ENCODE results near the gene USP40.

USP40 gene

DNA sequence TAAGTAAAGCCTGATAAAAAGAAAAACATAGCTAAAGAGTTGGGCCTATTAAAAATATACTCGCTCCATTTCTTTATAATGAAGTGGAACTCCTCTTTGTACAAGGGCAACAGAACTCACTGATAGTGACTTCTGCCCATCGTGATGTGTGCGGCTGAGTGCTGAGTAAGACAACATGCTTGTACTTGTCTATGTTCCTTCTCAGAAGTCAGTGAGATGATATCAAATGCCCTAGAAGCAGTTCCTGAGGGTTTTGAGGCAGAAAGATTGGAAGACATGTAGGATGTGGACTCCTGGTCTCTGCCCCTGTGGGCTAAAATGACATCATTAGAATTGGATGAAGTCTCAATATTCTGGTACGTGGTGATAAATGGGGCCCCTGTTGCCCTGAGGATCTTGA is 73.8 kb downstream of the USP40 start:
- DNase-seq (ENCODE audit: low read depth), result no peak

DNA sequence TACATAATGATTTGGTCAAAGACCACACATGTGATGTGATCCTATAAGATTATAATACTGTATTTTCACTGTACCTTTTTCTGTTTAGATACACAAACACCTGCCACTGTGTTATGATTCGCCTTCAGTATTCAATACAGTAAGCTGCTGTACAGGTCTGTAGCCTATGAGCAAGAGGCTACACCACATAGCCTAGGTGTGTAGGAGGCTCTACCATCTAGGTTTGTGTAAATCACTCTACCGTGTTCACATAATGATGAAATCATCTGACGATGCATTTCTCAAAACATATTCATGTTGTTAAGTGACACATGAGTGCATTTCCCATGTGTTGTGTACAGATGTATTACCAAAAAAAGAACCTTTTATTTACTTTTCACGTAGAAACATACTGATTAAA is 74.5 kb downstream of the USP40 start:
- DNase-seq (ENCODE audit: low read depth), result no peak

DNA sequence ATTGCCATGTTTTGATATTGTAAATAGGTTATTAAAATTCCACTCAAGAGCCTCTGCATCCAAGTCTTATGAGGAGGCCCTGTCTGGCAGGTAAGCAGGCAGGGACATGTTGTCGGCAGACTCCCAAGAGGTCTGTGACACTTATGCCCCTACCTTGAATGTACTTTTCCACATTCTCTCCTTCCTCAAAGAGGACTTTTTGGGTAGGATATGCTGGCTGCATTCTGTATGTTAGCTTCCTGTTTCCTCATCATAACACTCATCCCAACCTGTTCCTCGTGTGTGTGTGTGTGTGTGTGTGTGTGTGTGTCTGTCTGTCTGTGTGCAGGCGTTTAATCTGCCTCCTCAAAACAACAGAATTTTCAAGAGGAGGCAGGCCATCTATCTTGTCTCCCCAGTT is 75.3 kb downstream of the USP40 start:
- DNase-seq (ENCODE audit: low read depth), result no peak

DNA sequence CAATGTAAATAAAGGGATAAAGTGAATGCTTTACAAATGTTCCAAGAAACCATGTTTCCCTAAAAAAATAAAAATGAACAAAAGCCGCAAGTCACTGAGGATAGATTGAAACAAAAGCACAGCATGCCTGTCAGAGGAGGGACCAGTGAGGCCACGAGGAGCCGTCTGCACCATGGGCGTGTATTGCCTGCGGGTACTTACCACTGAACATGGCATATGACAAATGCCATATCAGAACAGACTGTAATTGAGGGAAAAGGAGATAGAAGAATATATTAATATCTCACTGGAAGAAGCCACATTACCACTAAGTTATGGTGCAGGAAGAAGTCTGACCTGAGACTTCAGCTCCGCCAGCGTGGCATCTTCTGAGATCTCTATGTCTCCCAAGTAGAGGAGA is 75.8 kb downstream of the USP40 start:
- no peak for DNase-seq (ENCODE audit: low read depth)

DNA sequence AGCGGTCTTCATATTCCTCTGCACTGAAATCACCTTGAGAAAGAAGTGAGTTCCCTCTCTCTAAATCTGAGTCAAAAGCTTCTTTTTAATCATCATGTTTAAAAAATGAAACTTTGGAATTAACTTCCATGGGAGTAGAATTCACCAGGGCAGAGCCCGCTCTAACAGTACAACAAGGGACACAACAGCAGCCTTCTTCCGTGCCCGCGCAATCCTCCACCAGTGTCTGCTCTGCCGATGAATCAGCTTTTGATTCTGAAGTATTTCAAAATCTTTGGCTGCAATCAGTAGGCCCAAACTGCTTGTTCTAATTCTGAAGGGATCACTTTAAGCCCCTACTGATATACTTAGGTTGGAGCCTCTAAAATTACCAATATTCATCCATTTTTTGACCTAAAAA is 76.9 kb downstream of the USP40 start:
- DNase-seq (ENCODE audit: low read depth), result no peak

DNA sequence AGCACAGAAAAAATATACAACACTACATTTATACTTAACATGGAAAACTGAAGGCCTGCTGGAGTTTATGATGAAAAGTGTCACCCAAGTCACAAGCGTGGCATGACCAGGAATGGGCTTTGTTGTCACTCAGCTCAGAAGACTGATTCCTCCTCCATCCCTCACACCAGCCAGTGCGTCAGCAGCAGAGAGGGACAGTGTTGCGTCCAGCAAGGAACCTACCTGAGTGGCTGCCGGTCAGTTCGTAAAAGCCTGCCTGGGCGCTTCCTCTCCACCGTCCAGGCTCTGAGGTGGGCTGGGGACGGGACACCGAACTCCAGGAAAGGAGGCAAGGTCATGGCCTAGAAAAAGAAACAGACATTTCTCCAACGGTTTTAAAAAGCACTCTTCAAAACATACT is 77.4 kb downstream of the USP40 start:
- DNase-seq (ENCODE audit: low read depth), result no peak

DNA sequence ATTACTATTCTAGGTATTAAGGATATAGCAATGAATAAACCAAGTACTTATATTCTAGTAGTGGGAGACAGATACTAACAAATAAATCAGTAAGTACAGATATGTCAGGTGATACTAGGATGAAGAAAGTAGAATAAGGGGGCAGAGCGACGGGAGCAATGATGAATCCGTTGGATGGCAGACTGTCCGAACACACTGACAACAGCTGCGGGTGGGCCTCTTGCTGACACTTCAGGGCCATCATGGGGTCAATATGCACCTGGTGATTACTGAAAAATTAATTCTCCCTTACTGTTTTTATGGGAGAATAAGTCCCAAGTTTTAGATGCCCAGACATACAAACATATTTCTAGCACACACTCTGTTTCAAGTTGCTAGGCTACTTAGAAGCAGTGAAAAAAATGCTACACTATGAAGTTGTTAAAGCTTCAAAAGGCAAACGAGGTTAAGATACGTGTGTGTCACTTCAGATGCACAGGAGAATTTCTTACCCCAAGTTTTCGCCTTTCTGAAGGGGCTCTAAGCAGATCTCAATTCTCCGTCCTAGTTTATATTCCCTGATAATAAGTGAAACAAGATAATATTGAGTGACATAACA is 78.7 kb downstream of the USP40 start:
- DNase-seq (ENCODE audit: low read depth), result no peak

DNA sequence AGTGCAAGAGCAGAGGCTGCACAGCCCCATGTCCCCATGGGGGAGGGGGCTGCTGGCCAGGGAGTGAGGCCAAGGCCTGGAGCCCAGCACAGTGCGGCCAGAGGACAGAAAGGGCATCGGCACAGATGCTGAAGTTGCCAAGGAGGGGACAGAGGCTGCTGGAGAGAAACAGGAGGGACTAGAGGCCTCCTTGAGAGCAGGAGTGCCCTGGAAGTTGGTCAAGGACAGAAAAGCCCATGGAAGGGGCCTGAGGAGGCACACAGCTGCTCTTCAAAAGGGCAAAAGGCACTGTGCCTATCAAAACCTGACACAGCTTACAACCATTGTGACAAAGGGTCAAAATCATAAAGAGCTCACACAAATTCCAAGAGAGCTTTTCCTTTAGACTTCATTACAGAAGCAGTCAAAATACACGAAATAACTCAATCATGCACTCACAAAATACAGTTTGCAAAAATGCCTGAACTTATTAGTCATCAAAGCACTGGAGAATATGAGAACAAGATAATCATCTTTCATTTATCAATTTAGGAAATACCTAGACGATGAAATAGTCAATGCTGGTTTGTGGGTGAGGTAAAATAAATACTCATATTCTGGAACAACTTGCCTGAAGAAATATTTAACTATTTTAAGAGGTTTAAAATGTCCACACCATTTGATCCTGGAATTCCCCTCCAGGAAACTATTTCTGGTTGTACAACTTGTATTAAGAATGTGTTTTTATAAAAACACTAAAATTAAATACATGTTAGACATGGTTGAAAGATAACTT is 79.6 kb downstream of the USP40 start:
- DNase-seq (ENCODE audit: low read depth), result no peak

DNA sequence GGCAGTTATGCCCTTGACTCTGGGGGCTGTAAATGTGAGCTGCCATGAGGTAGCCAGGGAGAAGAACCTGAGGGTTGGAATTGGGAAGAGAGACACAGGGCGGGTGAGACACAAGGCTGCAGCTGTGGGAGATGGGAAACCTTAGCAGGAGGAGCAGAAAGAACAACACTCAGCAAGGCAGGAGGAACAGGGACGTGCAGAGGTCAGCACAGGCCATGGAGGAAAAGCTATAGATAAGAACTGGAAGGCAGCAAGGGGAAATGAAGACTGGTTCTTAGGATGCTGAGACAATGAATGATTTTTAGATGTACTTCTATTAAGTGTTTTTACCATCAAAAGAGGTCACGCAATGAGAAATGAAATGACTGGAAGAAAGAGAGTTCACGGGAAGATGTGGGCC is 80.2 kb downstream of the USP40 start:
- DNase-seq (ENCODE audit: low read depth), result no peak

DNA sequence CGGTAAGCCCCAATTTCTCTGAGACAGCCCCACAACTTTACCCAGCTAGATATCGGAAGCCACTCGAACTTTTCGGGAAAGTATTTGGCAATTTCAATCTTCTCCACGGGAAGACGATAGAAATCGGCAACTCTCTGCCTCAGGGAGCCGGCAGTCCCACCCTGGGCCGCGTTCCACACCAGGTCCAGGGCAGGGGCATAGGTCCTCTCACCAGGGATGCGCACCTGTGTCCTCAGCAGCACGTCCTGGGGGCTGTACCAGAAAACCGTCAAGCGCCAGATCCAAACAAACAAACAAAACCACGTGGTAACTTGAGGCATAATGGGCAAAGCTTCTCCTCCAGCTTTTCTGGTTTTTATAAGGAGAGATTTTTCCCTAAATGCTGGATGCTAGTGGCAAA is 80.9 kb downstream of the USP40 start:
- DNase-seq (ENCODE audit: low read depth), result no peak

DNA sequence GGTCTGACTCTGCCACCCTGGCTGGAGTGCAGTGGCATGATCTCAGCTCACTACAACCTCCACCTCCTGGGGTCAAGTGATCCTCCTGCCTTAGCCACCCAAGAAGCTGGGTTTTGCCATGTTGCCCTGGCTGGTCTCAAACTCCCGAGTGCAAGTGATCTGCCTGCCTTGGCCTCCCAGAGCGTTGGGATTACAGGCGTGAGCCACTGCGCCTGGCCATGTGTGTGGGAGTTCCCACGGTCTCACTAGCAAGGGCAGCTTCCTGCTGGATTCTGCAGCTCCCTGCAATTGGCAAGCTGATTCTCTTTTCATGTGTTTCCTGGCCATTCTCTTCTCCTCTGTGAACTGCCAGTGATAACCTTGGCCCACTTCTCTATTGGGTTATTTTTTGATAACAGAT is 84.0 kb downstream of the USP40 start:
- no peak for DNase-seq (ENCODE audit: low read depth)

DNA sequence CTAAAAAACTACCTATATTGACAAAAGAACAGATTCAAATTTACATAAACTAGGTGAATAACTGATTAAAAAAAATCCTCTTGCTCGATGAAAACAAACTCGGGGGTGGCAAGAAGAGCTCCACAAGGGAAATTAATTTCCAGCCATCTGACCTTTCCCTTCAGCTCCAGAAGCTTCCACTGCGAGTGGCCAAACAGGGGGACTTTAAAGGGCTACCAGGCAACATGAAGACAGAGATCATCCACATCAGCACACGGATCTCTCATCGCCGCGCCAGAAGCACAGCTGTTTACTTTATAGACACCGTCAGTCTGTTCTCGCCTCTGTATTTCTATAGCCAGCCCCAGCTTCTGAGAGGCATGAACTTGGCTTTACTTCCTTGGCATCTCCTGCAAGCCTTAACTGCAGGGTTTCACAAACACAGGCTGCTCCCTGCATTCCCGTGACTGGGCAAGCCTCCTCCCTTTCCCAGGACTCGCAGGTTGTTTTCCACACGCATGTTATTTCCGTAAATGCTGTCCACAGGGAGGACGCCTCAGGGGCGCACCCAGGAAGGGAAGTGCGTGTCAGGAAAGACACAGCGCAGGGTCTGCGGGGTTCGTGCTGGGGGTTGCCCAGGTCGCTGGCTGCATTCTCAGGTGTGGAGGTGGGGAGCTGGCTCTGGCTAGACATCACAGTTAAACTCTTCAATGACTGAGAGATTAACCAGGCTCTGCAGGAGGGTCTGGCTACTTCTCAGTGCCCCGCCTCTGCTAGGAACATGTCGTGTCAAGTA is 85.0 kb downstream of the USP40 start:
- DNase-seq (ENCODE audit: low read depth), result no peak

DNA sequence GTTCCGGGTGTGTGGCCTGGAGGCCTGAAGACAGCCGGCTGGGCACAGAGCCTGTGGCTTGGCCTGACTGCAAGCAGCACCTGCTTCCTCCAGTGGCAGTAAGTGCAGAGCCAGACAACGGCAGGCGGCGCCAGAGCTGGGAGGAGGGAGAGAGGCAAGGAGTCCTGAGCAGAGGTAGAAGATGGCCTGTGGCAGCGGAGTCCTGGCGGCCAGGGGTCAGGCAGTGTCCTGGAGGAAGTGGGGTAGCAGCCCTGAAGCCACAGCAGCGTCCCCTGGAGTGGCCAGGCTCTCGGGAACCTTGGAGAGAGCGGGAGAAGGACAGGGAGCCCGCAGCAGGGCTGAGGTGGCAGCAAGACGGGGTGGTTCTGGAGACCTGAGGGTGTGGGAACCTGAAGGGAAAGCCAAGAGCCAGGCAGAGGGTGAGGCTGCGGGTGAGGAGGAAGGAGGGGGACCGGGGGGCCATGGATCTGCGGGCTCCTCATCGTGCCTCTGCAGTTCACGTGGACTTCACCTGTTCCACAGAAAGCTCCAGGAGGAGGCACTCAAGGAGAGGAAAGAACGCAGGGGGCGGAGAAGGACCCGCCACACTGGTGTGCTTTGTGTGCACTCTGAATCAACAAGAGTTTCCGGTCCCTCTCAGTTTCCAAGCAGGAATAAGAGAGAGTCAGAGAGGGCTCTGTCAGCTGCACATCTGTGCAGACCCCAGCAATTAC is 85.9 kb downstream of the USP40 start:
- no peak for DNase-seq (ENCODE audit: low read depth)

DNA sequence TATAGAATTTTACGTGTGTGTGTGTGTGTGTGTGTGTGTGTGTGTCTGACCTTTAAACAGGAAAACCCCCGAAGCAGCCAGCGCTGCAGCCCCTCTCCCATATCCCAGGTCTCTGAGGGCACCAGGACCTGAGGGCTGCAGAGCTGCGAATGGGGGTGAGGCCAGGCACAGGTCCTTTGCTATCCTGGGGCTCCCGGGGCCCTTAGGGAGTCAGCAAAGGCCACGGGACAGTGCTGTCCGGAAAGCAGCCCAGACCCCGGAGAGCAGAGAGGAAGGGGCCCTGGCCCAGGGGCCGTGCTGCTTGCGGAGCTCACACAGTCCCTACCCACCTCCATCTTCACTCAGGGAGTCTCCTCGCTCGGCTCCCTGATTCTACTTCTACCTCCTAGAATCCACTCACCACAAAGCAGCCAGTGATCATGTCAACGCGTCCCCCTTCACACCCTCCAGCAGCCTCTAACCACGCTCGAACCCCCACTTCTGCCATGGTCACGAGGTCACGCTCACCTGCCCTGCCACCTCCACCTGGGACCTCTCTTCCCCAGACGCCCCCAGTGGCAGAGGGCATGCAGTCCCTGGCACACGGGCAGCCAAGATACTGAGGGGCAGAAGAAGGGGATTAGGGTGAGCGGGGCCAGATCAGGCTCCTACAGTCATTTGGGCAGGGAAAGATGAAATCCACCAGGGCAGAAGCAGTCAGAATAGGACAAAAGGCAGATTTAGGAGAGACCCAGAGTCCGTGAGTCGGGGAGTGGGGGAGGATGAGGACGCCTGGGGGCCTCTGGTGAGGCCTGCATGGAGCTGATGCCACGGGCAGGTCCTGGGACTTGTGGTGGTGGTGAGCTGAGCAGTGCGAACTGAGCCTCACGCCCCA is 86.7 kb downstream of the USP40 start:
- no peak for DNase-seq (ENCODE audit: low read depth)

DNA sequence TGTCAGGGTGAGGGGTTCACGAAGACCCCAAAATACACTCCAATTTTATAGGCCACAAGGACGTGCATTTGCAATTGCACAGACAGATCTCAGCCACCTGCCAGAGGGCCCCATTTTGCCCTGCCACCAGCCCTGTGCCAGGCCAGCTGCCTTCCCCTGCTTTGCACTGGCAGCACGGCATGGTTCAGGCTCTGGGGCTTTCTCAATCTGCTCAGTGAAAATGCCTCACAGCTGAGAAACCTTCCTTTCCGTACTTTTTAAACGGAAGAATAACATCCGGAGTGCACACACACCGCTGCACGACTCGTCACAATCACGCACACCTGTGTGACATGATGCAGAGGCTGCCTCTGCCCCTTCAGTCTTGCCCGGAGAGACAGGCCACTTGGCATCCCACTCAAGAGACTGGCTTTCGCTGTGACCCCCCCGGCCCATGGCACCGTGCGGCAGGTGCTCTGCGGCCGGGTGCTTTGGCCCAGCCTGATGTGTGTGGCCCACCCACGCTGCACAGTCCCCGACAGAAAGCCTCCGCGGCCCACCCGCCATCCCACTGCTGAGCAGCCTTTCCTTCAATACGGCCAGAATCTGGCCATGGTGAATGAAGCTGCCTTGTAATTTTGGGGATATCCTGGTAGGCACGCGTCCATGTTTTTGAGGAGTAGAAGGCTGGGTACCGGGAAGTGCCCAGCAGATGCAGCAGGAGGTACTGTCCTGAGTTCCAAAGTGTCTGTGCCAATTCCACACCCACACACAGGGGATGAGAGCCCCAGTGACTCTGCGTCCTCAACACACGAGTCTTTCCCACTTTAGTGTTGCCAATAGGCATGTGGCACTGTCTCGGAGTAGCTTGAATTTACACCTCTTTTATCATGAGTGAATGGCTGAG is 88.8 kb downstream of the USP40 start:
- DNase-seq (ENCODE audit: low read depth), result no peak

DNA sequence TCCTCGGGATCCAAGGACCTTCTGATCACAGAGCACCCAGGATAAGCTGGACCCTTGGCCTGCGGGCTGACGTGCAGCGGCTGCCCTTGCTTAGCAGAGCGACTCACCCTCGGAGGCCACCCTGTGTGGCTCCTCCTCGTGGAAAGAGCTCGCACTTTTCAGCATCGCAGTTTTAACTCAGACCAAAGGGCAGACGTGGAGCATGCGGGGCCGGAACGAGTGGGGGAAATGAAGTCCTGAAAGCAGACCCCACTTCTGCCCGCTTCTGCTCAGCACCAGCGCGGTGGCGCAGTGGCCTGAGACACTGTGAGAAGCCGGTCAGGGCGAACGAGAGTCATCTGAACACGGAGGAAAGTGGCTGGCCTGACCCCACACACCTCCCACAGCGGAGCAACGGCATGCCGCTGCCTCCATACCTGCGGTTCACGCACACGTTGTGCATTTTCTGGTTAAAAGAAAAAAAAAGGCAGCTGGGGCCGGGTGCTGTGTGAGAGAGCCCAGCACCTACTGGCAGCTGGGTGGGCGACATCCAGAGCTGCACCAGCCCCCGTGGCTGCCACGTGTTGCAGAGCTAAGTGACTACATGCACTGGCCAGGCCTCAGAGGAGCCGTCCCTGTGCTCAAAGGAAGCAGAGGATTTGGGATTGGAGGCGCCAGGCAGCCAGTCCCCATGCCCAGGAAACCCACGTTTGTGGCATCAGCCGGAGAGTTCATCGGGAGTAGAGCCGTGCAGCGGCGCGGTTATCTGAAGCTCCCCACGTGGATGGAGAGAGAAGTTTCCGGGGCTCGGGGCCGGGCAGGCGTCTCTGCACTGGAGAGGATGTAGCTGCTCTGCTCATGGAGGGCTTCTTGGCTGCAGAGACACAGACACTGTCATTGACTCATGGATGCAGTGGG is 89.7 kb downstream of the USP40 start:
- DNase-seq (ENCODE audit: low read depth), result no peak

DNA sequence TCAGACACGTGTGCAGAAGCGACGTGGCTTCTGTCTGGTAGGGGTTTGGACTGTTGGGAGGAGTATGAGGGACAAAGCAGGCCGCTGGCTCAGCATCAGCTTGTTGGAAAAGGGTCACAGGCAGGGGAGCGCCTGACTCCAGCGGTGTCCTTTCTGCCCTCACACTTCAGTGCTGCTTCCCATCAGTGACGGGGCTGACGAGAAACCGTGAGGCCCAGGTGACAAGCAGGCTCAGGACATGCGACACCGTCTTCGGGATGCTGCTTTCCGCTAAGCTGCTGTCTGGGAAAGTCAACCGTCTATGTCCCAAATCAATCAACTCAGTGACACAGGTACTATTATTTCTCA is 90.5 kb downstream of the USP40 start:
- no peak for DNase-seq (ENCODE audit: low read depth)

DNA sequence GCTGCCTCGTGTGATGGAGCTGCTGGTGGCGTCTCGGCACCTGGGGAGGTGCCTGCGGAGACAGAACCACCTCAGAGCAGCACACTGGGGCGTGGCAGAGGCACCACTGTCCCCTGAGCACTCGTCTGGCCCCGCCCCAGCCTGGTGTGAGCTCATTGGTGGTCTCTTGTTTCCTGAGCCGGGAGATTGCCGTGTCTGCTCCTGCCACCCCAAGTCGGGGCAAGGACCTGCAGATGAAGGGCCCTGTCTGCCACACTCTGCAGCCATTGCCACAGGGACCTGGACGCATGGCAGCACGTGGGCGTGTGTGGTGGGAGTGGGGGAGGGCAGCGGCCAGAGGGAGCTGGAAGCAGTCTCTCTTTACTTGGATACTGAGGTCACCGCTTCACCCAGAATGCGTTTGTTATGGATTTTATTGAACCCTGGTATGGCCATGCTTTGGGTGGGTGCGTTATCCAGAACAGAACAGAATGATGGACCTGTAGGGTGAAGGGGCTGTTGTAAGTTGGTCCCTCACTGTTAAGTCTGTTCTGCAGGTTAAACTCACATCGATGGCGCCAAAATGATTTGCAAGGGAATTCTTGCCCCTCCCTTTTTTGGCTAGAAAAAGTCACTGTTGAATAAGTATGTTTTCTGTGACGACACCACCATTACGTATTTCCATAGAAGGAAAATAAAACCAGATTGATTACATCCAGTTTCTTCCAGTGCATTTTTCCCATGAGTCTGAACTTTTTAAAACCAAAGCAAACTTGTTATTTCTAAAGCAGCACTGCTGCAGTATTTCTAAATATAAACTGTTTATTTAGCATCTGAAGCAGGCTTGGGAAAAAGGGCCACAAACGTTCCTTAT is 92.0 kb downstream of the USP40 start:
- DNase-seq (ENCODE audit: low read depth), result no peak

DNA sequence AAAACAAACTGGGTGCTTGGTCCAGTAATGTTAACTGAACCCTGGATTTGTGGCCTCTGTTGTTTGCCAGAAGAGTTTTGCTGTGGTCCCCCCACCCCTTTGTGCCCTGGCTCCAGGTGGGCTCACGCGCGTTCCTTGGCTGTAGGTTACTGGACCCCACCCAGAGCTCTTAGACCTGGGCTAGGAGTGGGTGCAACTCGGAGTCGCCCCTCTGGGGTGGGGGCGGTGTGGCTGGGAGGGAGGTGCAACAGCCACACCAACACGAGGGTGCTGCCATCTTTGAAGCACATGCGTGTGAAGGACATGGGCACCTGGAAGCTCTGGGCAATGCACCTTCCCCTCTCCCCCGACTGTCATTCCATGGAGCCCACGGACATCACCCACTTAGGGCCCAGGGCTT is 92.7 kb downstream of the USP40 start:
- DNase-seq (ENCODE audit: low read depth), result no peak
